Neural progenitor cell (in vitro differentiated cells): ENCODE measurements around the gene NTPCR. TPM values are rescaled to one million over a fixed set of nuclear protein-coding genes. Genes with fewer than 3 reads are reported as not detected.

Source experiments
- DNase-seq: peaks from one replicate; pipeline ENCODE4 v3.0.0-alpha.2; 2016; ENCODE audit warnings: low spot score
- H2AFZ ChIP-seq: fragments of 200-600 bp; sonication (generic); replicated peaks from 2 replicates; pipeline ENCODE4 v1.6.1; 2016; ENCODE audit warnings: antibody characterized with exemption
- H3F3A ChIP-seq: fragments of 200-600 bp; sonication (generic); 2 replicates; pipeline ENCODE4 v1.6.1; 2016; ENCODE audit warnings: antibody characterized with exemption, low read depth
- H3K27ac ChIP-seq: fragments of 200-600 bp; sonication (generic); 2 replicates; pipeline ENCODE4 v1.5.1; 2016; ENCODE audit warnings: mild to moderate bottlenecking
- H3K27me3 ChIP-seq: fragments of 200-600 bp; sonication (generic); 2 replicates; pipeline ENCODE4 v1.6.1; 2016; ENCODE audit warnings: mild to moderate bottlenecking, moderate library complexity
- H3K36me3 ChIP-seq: fragments of 200-600 bp; sonication (generic); 2 replicates; pipeline ENCODE4 v1.5.1; 2016
- H3K4me1 ChIP-seq: fragments of 200-600 bp; sonication (generic); 2 replicates; pipeline ENCODE4 v1.6.1; 2016; ENCODE audit warnings: mixed run types
- H3K4me2 ChIP-seq: fragments of 200-600 bp; sonication (generic); 2 replicates; pipeline ENCODE4 v1.6.1; 2016
- H3K4me3 ChIP-seq: fragments of 200-600 bp; sonication (generic); 2 replicates; pipeline ENCODE4 v1.5.1; 2016
- H3K79me2 ChIP-seq: fragments of 200-600 bp; sonication (generic); 2 replicates; pipeline ENCODE4 v1.6.1; 2016; ENCODE audit warnings: low read depth
- H3K9ac ChIP-seq: fragments of 200-600 bp; sonication (generic); 2 replicates; pipeline ENCODE4 v1.6.1; 2016
- H3K9me3 ChIP-seq: fragments of 200-600 bp; sonication (generic); 2 replicates; pipeline ENCODE4 v1.5.1; 2016; ENCODE audit warnings: low read depth
- H4K20me1 ChIP-seq: fragments of 200-600 bp; sonication (generic); 2 replicates; pipeline ENCODE4 v1.6.1; 2016; ENCODE audit warnings: low read depth
- H3K27ac Mint-ChIP-seq: 3 replicates; pipeline ENCODE4 v1.8.0; 2021; ENCODE audit warnings: mixed read lengths
- H3K27me3 Mint-ChIP-seq: 2 replicates; pipeline ENCODE4 v1.8.0; 2022; ENCODE audit warnings: low read depth, mild to moderate bottlenecking, inconsistent platforms, moderate library complexity, mixed read lengths; ENCODE audit not compliant: insufficient read depth
- H3K36me3 Mint-ChIP-seq: 3 replicates; pipeline ENCODE4 v1.8.0; 2021; ENCODE audit warnings: mixed read lengths
- H3K4me1 Mint-ChIP-seq: 3 replicates; pipeline ENCODE4 v1.8.0; 2021; ENCODE audit warnings: mixed read lengths
- H3K4me3 Mint-ChIP-seq: 3 replicates; pipeline ENCODE4 v1.8.0; 2021; ENCODE audit warnings: mild to moderate bottlenecking, moderate library complexity, mixed read lengths
- H3K9me3 Mint-ChIP-seq: 3 replicates; pipeline ENCODE4 v1.8.0; 2020; ENCODE audit warnings: mixed read lengths
- CTCF ChIP-seq: fragments of 200-600 bp; sonication (generic); IDR thresholded peaks from 2 replicates; pipeline ENCODE4 v1.5.1; 2017; ENCODE audit warnings: antibody characterized with exemption, mild to moderate bottlenecking
- EZH2 ChIP-seq: fragments of 200-600 bp; sonication (generic); IDR thresholded peaks from 2 replicates; pipeline ENCODE4 v1.6.1; 2017; ENCODE audit warnings: antibody characterized with exemption, mild to moderate bottlenecking, moderate library complexity
- EZH2phosphoT487 ChIP-seq: fragments of 200-600 bp; sonication (generic); IDR thresholded peaks from 2 replicates; pipeline ENCODE4 v1.6.1; 2017; ENCODE audit warnings: antibody characterized with exemption
- total RNA-seq: library from RNA; depleted of rRNA; stranded (reverse); fragments of >200 nt; gene quantifications from 2 replicates; pipeline ENCODE4 v1.2.3, GENCODE V29; 2015; ENCODE audit warnings: low replicate concordance

NTPCR gene
- total RNA-seq, 1 donor from 2014 or later, result 65.7 TPM

GRCh38 chr1:233022246-233022645 lies 71.8 kb downstream of the NTPCR start:
- no peaks in the 10 kb centered on the region for H4K20me1 ChIP-seq
- H3K4me3 Mint-ChIP-seq, result no peak overlapping the region
- TF ChIP-seq CTCF, result no peak
- TF ChIP-seq EZH2phosphoT487, result no peak
- no peak overlapping the region for H3K27ac Mint-ChIP-seq
- H3K9me3 Mint-ChIP-seq, result no peaks in the 10 kb centered on the region
- no peaks in the 10 kb centered on the region for H3K36me3 ChIP-seq
- H3K27me3 ChIP-seq, result no peaks in the 10 kb centered on the region
- no peak overlapping the region for H2AFZ ChIP-seq
- no peaks in the 10 kb centered on the region for H3K79me2 ChIP-seq
- H3K27ac ChIP-seq, result no peak overlapping the region
- peaks cover 20% of the 10 kb centered on the region for H3K4me1 ChIP-seq
- peaks cover 8% of the 10 kb centered on the region for H3F3A ChIP-seq
- H3K9me3 ChIP-seq, result no peaks in the 10 kb centered on the region
- peaks cover 35% of the 10 kb centered on the region for H3K4me1 Mint-ChIP-seq
- H3K27me3 Mint-ChIP-seq, result peaks cover 2% of the 10 kb centered on the region
- no peaks in the 10 kb centered on the region for H3K36me3 Mint-ChIP-seq
- H3K4me2 ChIP-seq, result no peak overlapping the region
- DNase-seq, result no peak
- no peak overlapping the region for H3K4me3 ChIP-seq
- H3K9ac ChIP-seq, result no peak overlapping the region

- Histone ChIP-seq H4K20me1 (no peaks in the 10 kb centered on the region), H3K4me1 (peaks cover 16% of the 10 kb centered on the region), H3K4me3 (no peak overlapping the region), H3F3A (peaks cover 8% of the 10 kb centered on the region), H3K27me3 (no peaks in the 10 kb centered on the region), H3K79me2 (no peaks in the 10 kb centered on the region), H3K9ac (no peak overlapping the region), H3K9me3 (no peaks in the 10 kb centered on the region), H3K36me3 (no peaks in the 10 kb centered on the region), H3K4me2 (no peak overlapping the region), H3K27ac (no peak overlapping the region), H2AFZ (no peak overlapping the region)
- no peaks in the 10 kb centered on the region for H3K36me3 Mint-ChIP-seq
- H3K27me3 Mint-ChIP-seq, result peaks cover 2% of the 10 kb centered on the region
- DNase-seq, result no peak
- no peak overlapping the region for H3K27ac Mint-ChIP-seq
- H3K9me3 Mint-ChIP-seq, result no peaks in the 10 kb centered on the region
- H3K4me1 Mint-ChIP-seq, result peaks cover 23% of the 10 kb centered on the region
- TF ChIP-seq CTCF (no peak), EZH2phosphoT487 (no peak), EZH2 (no peak)
- H3K4me3 Mint-ChIP-seq, result no peak overlapping the region
These were observed 73.8 kb downstream of the NTPCR start for GRCh38 chr1:233024199-233024598.

GRCh38 chr1:233025157-233025556 lies 74.7 kb downstream of the NTPCR start:
- Mint-ChIP-seq H3K36me3 (no peaks in the 10 kb centered on the region), H3K27ac (no peak overlapping the region)
- H2AFZ ChIP-seq, result no peak overlapping the region

More at GRCh38 chr1:233025157-233025556, 74.7 kb downstream of the NTPCR start:
- Mint-ChIP-seq H3K4me1 (peaks cover 14% of the 10 kb centered on the region), H3K4me3 (no peak overlapping the region), H3K9me3 (no peaks in the 10 kb centered on the region), H3K27me3 (no peaks in the 10 kb centered on the region)
- no peaks in the 10 kb centered on the region for H3K27me3 ChIP-seq
- no peak overlapping the region for H3K27ac ChIP-seq
- no peak overlapping the region for H3K4me3 ChIP-seq
- H4K20me1 ChIP-seq, result no peaks in the 10 kb centered on the region
- peak; percentile 64 for DNase-seq
- no peak overlapping the region for H3K4me2 ChIP-seq
- H3K4me1 ChIP-seq, result peaks cover 10% of the 10 kb centered on the region
- H3K9ac ChIP-seq, result no peak overlapping the region
- H3K36me3 ChIP-seq, result no peaks in the 10 kb centered on the region
- H3K79me2 ChIP-seq, result no peaks in the 10 kb centered on the region
- H3F3A ChIP-seq, result peaks cover 8% of the 10 kb centered on the region
- H3K9me3 ChIP-seq, result no peaks in the 10 kb centered on the region
- TF ChIP-seq EZH2phosphoT487 (no peak), CTCF (peak; percentile 68)
